H9 (cell line): ENCODE data around the gene KLF17. TPM values are rescaled to one million over a fixed set of nuclear protein-coding genes. Genes with fewer than 3 reads are reported as not detected.

Experiments used
- DNase-seq: peaks from one replicate; pipeline ENCODE4 v3.0.0-alpha.2; 2017
- H2AFZ ChIP-seq: one replicate; pipeline ENCODE4 v1.6.1; 2013; ENCODE audit warnings: mild to moderate bottlenecking, low read length, control low read depth, moderate library complexity
- H2AK5ac ChIP-seq: 2 replicates; pipeline ENCODE4 v1.6.1; 2013; ENCODE audit warnings: low read length, control low read depth, mixed read lengths; ENCODE audit not compliant: insufficient read length
- H2BK120ac ChIP-seq: one replicate; pipeline ENCODE4 v1.6.1; 2013; ENCODE audit warnings: low read depth, mild to moderate bottlenecking, low read length, control low read depth, inconsistent platforms; ENCODE audit not compliant: poor library complexity, severe bottlenecking
- H2BK12ac ChIP-seq: 2 replicates; pipeline ENCODE4 v1.6.1; 2013; ENCODE audit warnings: low read length, control low read depth, mixed read lengths, low read depth; ENCODE audit not compliant: insufficient read length
- H2BK15ac ChIP-seq: 2 replicates; pipeline ENCODE4 v1.6.1; 2013; ENCODE audit warnings: low read depth, low read length, control low read depth
- H2BK20ac ChIP-seq: one replicate; pipeline ENCODE4 v1.6.1; 2013; ENCODE audit warnings: low read depth, mild to moderate bottlenecking, low read length, control low read depth, inconsistent platforms; ENCODE audit not compliant: poor library complexity, severe bottlenecking
- H2BK5ac ChIP-seq: 2 replicates; pipeline ENCODE4 v1.6.1; 2013; ENCODE audit warnings: low read length, control low read depth, mixed read lengths; ENCODE audit not compliant: insufficient read length
- H3K14ac ChIP-seq: 2 replicates; pipeline ENCODE4 v1.6.1; 2013; ENCODE audit warnings: low read length, control low read depth; ENCODE audit not compliant: insufficient read depth
- H3K18ac ChIP-seq: 2 replicates; pipeline ENCODE4 v1.6.1; 2013; ENCODE audit warnings: low read depth, mild to moderate bottlenecking, mixed read lengths, low read length, control low read depth; ENCODE audit not compliant: insufficient read length
- H3K23ac ChIP-seq: 2 replicates; pipeline ENCODE4 v1.6.1; 2013; ENCODE audit warnings: low read length, control low read depth, mixed read lengths, low read depth; ENCODE audit not compliant: insufficient read length
- H3K23me2 ChIP-seq: 2 replicates; pipeline ENCODE4 v1.6.1; 2013; ENCODE audit warnings: low read depth, mild to moderate bottlenecking, mixed read lengths, low read length, control low read depth; ENCODE audit not compliant: insufficient read length, poor library complexity, severe bottlenecking
- H3K27ac ChIP-seq: 2 replicates; pipeline ENCODE4 v1.5.1; 2013; ENCODE audit warnings: low read length, control low read depth, mixed read lengths, low read depth; ENCODE audit not compliant: insufficient read length
- H3K27me3 ChIP-seq: 2 replicates; pipeline ENCODE4 v1.6.1; 2013; ENCODE audit warnings: low read length, control low read depth, inconsistent platforms; ENCODE audit not compliant: insufficient read depth
- H3K4ac ChIP-seq: 2 replicates; pipeline ENCODE4 v1.6.1; 2013; ENCODE audit warnings: low read depth, mild to moderate bottlenecking, control low read depth, inconsistent platforms, low read length, moderate library complexity
- H3K4me1 ChIP-seq: 2 replicates; pipeline ENCODE4 v1.6.1; 2013; ENCODE audit warnings: low read length, control low read depth, inconsistent platforms; ENCODE audit not compliant: insufficient read depth
- H3K4me2 ChIP-seq: 2 replicates; pipeline ENCODE4 v1.6.1; 2013; ENCODE audit warnings: low read length, control low read depth, mixed read lengths; ENCODE audit not compliant: insufficient read length, insufficient read depth
- H3K56ac ChIP-seq: 2 replicates; pipeline ENCODE4 v1.6.1; 2013; ENCODE audit warnings: low read depth, mild to moderate bottlenecking, mixed read lengths, low read length, control low read depth; ENCODE audit not compliant: insufficient read length
- H3K79me1 ChIP-seq: 2 replicates; pipeline ENCODE4 v1.6.1; 2013; ENCODE audit warnings: low read depth, mild to moderate bottlenecking, moderate library complexity, low read length, control low read depth, inconsistent platforms; ENCODE audit not compliant: insufficient read depth, poor library complexity, severe bottlenecking
- H3K79me2 ChIP-seq: 2 replicates; pipeline ENCODE4 v1.6.1; 2013; ENCODE audit warnings: low read length, control low read depth, inconsistent platforms; ENCODE audit not compliant: insufficient read depth
- H3K9ac ChIP-seq: 2 replicates; pipeline ENCODE4 v1.6.1; 2013; ENCODE audit warnings: low read length, control low read depth, mixed read lengths; ENCODE audit not compliant: insufficient read length; ENCODE audit errors: extremely low read depth
- H3K9me3 ChIP-seq: one replicate; pipeline ENCODE4 v1.6.1; 2013; ENCODE audit warnings: low read depth, low read length, inconsistent platforms; ENCODE audit not compliant: control insufficient read depth
- H3T11ph ChIP-seq: one replicate; pipeline ENCODE4 v1.6.1; 2013; ENCODE audit warnings: mild to moderate bottlenecking, low read length, control low read depth, inconsistent platforms
- H4K20me1 ChIP-seq: one replicate; pipeline ENCODE4 v1.6.1; 2013; ENCODE audit not compliant: control insufficient read depth, insufficient read length, insufficient read depth
- H4K5ac ChIP-seq: 2 replicates; pipeline ENCODE4 v1.6.1; 2013; ENCODE audit warnings: low read depth, mild to moderate bottlenecking, mixed read lengths, low read length, control low read depth; ENCODE audit not compliant: insufficient read length
- H4K8ac ChIP-seq: replicated peaks from 2 replicates; pipeline ENCODE4 v1.6.1; 2013; ENCODE audit warnings: low read length, control low read depth, mixed read lengths, low read depth; ENCODE audit not compliant: insufficient read length
- H4K91ac ChIP-seq: 2 replicates; pipeline ENCODE4 v1.6.1; 2013; ENCODE audit warnings: low read depth, mild to moderate bottlenecking, moderate library complexity, mixed read lengths, low read length, control low read depth; ENCODE audit not compliant: insufficient read length
- H3K27ac Mint-ChIP-seq, 3 experiments: 2 replicates in 2 of 3; 3 replicates in 1 of 3; pipeline ENCODE4 v1.8.0; 2020 to 2021; ENCODE audit warnings: mixed read lengths in 3 of 3, mild to moderate bottlenecking in 1 of 3, moderate library complexity in 1 of 3
- H3K27me3 Mint-ChIP-seq: 2 replicates; pipeline ENCODE4 v1.8.0; 2021; ENCODE audit warnings: low read depth, mild to moderate bottlenecking, moderate library complexity, mixed read lengths
- H3K36me3 Mint-ChIP-seq, 3 experiments: 2 replicates in 2 of 3; 3 replicates in 1 of 3; pipeline ENCODE4 v1.8.0; 2020 to 2021; ENCODE audit warnings: low read depth in 3 of 3, mixed read lengths in 3 of 3; ENCODE audit not compliant: insufficient read depth in 1 of 3
- H3K4me1 Mint-ChIP-seq, 2 experiments: 2 replicates each; pipeline ENCODE4 v1.8.0; 2020; ENCODE audit warnings: mixed read lengths in 2 of 2
- H3K4me3 Mint-ChIP-seq, 2 experiments: 2 replicates in 1 of 2; 3 replicates in 1 of 2; pipeline ENCODE4 v1.8.0; 2020 to 2021; ENCODE audit warnings: mild to moderate bottlenecking in 2 of 2, mixed read lengths in 2 of 2, moderate library complexity in 1 of 2
- H3K9me3 Mint-ChIP-seq, 2 experiments: 2 replicates in 1 of 2; 3 replicates in 1 of 2; pipeline ENCODE4 v1.8.0; 2020; ENCODE audit warnings: mild to moderate bottlenecking in 2 of 2, mixed read lengths in 2 of 2, moderate library complexity in 1 of 2
- CTCF ChIP-seq: fragments of 200-600 bp; sonication (generic); conservative IDR thresholded peaks from 3 replicates; pipeline ENCODE4 v1.8.0; 2021; ENCODE audit warnings: antibody characterized with exemption, mild to moderate bottlenecking
- WGBS: extraction: QIAGEN DNeasy Blood & Tissue Kit; methylation state at CpG from one replicate; pipeline ENCODE4 v1.1.7; 2013; ENCODE audit warnings: missing lambda C conversion rate, low lambda C conversion rate, mixed read lengths; ENCODE audit not compliant: insufficient read length; ENCODE audit errors: extremely low coverage; 5-methylcytosine and 5-hydroxymethylcytosine counted together
- total RNA-seq: library from RNA; stranded (reverse); gene quantifications from 2 replicates; pipeline ENCODE4 v1.2.1, GENCODE V29; 2021

KLF17 gene
- total RNA-seq, 1 experiment from 2014 or later = 0.09 TPM

GRCh38 chr1:44152692-44153091 is 34.1 kb downstream of the KLF17 start:
- no peak overlapping the region for H3K9ac ChIP-seq
- H3K79me2 ChIP-seq = no peaks in the 10 kb centered on the region
- Mint-ChIP-seq H3K27me3 (no peaks in the 10 kb centered on the region), H3K4me3 (no peak overlapping the region), H3K36me3 (no peaks in the 10 kb centered on the region; a peak in 1 of 7 replicates), H3K4me1 (peaks cover 27 to 32% of the 10 kb centered on the region in 2 experiments), H3K9me3 (no peaks in the 10 kb centered on the region; a peak in 3 of 5 replicates), H3K27ac (no peak overlapping the region)
- H2BK20ac ChIP-seq = no peak overlapping the region
- no peaks in the 10 kb centered on the region for H3K79me1 ChIP-seq
- no peak overlapping the region for H3K27ac ChIP-seq
- H2BK120ac ChIP-seq = no peak overlapping the region
- H2BK12ac ChIP-seq = no peak overlapping the region
- no CpG with 5 or more reads among the region's 1 CpG for WGBS
- no peaks in the 10 kb centered on the region for H3K9me3 ChIP-seq
- no peak overlapping the region for H4K5ac ChIP-seq
- no peak overlapping the region for H3K4ac ChIP-seq
- H3K27me3 ChIP-seq = no peaks in the 10 kb centered on the region
- no peak overlapping the region for H2BK15ac ChIP-seq
- H3K18ac ChIP-seq = no peak overlapping the region
- no peaks in the 10 kb centered on the region for H4K20me1 ChIP-seq
- TF ChIP-seq CTCF = no peak
- H3K23me2 ChIP-seq = no peaks in the 10 kb centered on the region
- no peak overlapping the region for H3K23ac ChIP-seq
- no peak overlapping the region for H3T11ph ChIP-seq
- no peak overlapping the region for H2AFZ ChIP-seq
- H3K56ac ChIP-seq = no peak overlapping the region
- no peak overlapping the region for H2BK5ac ChIP-seq
- no peak for DNase-seq
- no peak overlapping the region for H3K14ac ChIP-seq
- H4K91ac ChIP-seq = no peak overlapping the region
- no peak overlapping the region for H2AK5ac ChIP-seq
- H4K8ac ChIP-seq = no peak overlapping the region
- 0 out of 2 replicates have a peak, but pooled peaks cover 3% of the 10 kb centered on the region for H3K4me1 ChIP-seq
- H3K4me2 ChIP-seq = no peak overlapping the region
